NCI-H2081 treated with DMSO at 0.1 percent for 48 hours (cell line): Measurements from ENCODE around the gene CLSTN2.

Experiments
- DNase-seq: peaks from one replicate; lab custom pipeline; 2025; lab: John Stamatoyannopoulos, UW

CLSTN2 gene

DNA sequence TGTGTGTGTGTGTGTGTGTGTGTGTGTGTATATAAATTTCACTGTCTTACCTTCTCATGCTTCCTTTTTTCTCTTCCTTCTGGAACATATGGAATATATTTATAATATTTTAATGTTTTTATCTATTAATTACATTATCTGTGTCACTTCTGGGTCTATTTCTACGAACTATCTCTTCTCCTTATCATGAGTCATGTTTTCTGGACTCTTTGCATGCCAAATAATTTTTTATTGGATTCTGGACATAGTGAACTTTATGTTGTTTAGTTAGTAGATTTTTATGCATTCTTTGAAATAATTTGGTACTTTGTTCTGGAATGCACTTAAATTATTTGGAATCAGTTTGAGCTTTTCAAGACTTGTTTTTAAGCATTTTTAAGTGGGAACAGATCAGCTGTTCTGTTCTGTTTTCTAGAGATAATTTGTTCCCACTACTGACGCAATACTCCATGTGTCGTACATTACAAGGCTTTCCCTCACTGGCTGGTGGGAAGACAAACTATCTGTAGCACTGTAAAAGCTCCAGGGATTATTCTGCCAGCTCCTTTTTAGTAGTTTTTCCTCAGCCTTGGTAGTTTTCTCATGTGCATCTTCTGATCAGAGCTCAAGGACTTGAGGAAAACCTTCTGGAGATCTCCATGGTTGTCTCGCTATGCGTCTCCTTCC is 302.0 kb downstream of the CLSTN2 start:
- DNase-seq: no peak

GRCh38 chr3:140238646-140239314 is 303.8 kb downstream of the CLSTN2 start:
- no peak for DNase-seq

DNA sequence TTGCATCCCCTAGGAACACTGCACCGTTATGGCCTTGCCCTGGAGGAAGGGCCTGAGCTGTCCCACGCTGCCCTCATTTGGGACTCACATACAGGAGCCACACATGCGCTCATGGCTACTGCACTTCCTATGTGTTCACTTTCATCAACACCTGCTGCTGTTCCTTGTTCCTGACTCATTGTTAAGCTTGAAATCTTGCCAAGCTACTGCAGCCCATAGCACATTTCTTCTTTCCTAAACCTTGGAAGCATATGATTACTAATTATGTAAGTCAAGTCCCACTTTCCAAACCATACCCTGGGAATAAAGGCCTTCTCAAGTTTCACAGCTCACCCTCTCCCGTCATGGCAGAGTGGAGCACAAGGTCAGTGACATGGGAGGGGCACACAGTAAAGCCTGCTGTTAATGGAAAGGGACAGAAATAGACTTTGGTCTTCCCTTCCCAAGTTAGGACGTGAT is 307.9 kb downstream of the CLSTN2 start:
- DNase-seq: no peak

DNA sequence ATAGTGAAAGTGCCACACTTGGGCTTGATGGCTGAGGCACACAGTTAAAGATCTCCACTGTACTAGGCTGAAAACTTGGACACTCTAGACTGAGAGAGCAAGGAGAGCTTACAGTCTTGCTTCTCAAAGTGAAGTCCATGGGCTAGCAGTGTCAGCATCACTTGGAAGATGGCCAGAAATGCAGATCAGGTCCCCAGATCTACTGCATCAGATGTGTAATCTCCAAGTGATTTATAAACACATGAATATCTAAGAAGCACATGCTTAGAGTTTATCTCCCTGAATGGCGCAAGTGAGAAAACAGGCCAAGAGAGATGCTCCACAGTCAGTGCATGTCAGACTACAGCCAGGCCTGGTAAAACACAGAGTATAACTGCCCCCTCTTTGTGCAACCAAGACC is 308.6 kb downstream of the CLSTN2 start:
- DNase-seq: no peak

GRCh38 chr3:140244893-140245292 is 309.9 kb downstream of the CLSTN2 start:
- DNase-seq: no peak

DNA sequence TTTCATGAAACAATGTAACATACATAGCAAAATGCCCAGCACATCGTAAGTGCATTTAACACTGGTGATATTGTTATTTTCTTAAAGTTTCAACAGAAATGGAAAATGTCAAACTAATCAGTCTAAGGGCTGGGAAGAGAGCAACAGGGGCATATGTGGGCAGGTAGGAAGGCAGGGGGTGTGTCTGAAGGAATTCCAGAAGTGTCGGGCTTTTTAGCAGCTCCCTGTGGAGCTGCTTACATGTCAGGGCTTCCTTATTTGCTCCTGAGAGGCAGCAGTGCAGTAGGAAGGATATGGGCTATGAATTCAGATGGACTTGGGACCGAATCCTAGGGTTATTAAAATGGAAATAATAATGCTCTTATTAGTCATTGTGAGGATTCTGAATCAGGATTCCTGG is 311.6 kb downstream of the CLSTN2 start:
- no peak for DNase-seq

GRCh38 chr3:140247775-140248174 is 312.8 kb downstream of the CLSTN2 start:
- DNase-seq: no peak

DNA sequence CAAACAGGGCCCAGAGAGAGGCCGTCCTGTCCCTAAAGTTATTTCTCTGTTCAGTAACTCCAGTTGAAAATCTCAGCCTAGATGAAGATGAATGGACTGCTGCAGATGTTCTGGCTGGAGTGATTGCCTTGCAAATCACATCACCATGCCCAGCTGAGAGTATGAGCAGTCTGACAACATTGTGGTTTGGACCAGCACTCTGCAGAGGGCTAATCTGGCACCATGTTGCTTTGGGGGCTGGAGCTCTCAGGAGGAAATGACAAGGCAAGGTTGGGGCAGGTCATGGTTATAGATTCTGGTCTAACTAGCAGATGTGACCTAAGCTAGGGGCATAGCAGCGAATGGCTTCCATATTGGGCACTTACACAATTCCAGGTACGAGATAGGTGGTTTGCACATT is 314.2 kb downstream of the CLSTN2 start:
- no peak for DNase-seq

DNA sequence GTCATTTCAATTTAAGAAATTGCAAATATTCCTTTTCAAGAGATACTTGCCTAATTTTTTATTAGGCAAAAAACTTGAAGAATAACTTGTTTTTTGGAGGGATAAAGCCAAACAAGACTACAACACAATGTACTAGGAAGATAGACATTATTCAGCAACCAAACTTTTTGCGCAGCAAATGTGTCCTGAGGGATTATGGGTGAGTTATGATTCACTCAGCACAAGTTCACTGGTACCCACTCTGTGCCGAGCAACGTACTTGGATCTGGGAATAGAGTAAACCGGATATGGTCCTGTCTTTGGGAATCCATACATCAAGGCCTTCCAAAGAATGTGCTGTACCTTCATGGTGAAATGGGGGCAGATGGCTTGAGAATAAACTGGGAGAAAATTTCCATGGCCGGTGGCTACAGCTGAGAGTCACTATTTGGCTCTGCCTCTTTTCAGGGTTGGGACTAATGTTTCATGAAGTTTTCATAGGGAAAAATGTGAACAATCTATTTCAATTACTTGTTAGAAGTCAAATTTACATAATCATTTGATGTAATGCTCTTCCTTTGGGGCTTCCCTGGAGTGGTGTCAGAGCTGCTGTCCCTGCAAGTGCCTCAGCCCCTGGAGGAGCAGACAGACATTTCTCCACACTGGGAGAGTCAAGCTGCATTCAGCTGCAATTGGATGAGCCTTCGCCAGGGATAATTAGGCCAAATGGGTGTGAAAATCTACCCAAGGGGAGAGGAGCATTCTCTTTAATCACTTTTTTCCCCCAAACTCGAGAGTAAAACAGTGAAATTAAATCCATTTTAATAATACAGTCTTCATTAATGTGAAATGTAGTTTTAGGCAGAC is 315.2 kb downstream of the CLSTN2 start:
- DNase-seq: no peak

DNA sequence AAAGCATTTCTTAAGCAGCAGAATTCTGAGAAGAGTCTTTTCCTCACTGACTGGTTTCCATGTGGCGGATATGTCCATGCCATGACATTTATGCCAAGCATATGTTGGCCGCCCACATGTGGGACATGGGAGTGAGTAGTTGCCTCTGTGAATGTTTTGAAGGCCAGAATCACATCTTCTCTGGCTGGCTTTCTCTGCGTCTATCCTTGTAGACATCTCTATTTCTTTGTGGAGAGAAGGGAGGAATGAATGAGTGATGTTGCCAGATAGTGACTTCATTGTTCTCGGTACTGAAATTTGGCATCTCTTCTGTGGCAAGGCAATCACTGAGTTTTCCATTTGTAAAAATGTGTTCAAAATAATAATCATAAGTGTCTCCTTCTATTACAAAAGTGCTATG is 316.0 kb downstream of the CLSTN2 start:
- DNase-seq: no peak

DNA sequence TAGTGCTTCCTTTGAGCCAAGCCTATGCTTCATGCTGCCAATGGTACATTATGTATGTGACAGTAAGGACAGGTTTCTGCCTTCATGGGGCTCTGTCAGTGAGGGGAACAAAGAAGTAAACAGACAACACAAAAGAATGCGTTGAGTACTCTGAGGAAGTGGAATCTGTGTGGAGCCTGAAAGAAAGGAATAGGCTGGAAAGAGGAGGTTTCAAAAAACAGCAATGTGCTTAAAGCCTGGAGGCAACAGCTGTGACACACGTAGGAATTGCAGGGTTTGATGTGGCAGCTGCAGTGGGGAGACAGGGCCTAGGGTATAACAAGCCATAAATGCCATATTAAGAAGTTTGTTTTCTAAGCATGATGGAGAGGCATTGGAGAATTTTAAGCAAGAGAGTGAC is 316.7 kb downstream of the CLSTN2 start:
- no peak for DNase-seq

DNA sequence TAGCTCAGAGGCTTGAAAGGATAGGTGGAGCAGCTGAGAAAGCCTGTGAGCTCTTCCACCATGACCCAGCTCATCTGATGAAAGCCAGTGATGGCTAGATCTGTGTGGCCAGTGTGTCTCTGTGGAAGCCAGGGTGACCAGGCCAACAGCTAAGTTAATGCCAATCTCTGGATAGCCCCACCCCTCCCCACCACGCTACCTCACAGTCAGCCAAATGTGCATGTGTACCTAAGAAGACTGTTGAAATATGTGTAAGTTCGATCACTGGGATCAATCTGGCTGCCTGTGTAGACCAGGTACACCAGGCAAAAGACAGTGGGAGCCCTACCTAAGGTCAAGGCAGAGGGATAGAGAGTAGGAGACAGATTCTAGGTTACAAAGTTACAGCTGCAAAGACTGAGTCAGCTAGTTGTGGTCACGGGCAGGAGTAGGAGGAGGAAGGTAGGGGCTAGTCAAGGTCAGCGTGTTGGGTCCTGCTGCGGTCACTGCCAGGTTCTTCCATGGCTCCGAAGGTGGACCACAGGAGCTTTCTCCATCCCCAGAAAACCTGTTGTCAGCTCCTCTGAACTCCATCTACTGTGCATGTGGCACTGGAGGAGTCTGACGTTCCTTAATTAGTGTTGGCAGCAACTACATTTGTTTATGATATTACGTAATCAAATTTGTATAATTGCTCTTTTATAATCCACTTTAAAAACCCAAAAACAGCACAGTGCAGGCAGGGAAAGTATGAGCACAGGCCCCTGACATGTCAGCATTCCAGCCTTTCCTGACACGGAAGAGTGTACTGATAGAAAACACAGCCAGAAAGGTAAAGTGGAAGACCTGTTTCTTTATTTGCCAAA is 318.0 kb downstream of the CLSTN2 start:
- no peak for DNase-seq

- no peak for DNase-seq
Measured at GRCh38 chr3:140258222-140258724, 323.3 kb downstream of the CLSTN2 start.

GRCh38 chr3:140265302-140265701 is 330.3 kb downstream of the CLSTN2 start:
- DNase-seq: no peak

DNA sequence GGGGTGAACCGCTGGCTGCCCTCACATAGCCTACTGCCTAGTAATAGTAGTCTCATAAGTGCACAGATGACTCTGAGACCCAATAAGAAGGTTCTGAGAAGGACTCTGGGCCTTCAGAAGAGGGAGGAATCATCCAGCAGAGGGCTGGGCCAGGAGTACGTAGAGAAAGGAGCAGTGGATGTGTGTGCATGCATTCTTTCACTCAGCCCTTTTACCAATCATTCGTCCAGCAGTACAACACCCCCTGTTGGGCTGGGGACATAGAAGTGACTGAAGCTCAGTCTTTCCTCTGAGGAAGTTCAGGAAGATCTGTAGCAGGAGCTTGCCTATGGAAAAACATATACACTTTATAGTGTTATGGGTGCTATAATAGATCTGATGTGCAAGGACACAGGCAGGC is 333.1 kb downstream of the CLSTN2 start:
- DNase-seq: no peak

DNA sequence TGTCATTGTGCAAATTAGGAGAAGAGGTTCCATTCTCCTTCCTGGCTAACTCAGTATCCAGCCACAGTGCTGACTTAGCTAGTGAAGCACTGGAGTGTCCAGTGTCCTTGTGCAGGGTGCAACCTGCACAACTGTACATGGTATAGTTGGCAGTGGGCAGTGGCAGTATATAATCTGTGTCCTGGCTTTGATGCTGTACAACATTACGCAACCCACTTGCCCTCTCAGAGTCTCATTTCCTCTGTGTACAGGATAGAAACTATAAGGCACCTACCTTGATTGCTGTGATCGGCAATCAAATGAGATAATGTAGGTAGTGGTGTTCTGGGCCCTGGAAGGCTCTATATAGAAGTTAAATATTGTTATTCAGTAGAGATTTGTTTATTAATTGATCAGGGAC is 333.6 kb downstream of the CLSTN2 start:
- DNase-seq: no peak

GRCh38 chr3:140270329-140270728 is 335.3 kb downstream of the CLSTN2 start:
- DNase-seq: no peak

GRCh38 chr3:140273542-140274195 is 338.7 kb downstream of the CLSTN2 start:
- DNase-seq: no peak

DNA sequence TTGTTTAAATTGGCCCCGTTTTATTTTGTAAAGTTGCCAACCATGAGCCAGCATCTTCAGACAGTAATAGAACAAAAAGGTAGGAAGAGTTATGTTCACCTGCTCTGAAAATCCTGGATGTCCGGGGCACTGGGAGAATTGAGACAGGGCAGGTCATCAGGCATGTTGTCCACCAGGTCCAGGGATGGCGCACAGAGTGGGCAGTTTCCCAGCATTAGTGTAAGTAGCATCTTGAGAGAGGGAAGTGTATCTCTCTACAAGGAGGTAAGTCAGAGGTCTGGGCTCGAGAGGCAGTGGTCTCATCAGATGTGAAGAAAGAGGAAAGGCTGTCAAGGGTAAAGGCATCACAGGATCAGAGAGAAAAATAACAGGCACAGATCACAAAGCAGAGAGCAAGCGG is 339.4 kb downstream of the CLSTN2 start:
- no peak for DNase-seq

DNA sequence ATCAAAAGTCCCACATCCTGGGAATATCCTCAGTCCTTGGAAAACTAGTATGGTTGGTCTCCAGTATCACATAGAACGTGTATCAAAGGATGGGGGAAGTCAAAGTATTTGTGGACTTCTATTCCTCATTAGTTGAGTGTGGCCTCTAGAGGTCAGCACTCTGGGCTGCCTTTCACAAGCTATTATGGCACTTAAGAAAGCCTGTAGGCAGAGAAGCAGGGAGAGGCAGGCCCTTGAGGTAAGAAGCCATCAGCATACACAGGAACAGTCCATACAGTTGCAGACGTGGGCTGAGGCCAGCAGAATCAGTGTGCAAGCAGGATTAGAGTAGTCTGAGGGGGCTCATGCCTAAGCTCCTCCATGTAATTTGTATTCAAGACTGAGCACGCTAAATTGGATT is 341.7 kb downstream of the CLSTN2 start:
- DNase-seq: no peak

DNA sequence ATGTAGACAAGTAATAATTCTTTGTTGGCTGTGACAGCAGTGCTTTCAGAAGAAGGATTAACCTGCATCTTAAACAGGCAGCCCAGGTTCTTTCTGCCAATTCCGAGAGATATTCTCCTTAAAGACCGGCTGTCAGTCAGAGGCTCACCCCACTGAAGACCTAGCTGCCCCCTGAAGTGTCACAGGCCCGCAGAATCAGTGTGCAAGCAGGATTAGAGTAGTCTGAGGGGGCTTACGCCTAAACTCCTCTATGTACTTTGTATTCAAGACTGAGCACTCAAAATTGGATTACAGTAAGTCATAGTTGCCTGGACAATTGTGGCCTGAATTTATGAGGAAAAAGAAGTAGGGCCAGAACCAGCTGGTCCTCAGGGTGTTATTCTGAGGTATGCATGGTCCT is 342.9 kb downstream of the CLSTN2 start:
- no peak for DNase-seq
